Measurements from ENCODE around the gene CREBBP.
A peak's percentile ranks its signal among the peaks of the same experiment; 100 is the strongest.

The CREBBP gene

DNA sequence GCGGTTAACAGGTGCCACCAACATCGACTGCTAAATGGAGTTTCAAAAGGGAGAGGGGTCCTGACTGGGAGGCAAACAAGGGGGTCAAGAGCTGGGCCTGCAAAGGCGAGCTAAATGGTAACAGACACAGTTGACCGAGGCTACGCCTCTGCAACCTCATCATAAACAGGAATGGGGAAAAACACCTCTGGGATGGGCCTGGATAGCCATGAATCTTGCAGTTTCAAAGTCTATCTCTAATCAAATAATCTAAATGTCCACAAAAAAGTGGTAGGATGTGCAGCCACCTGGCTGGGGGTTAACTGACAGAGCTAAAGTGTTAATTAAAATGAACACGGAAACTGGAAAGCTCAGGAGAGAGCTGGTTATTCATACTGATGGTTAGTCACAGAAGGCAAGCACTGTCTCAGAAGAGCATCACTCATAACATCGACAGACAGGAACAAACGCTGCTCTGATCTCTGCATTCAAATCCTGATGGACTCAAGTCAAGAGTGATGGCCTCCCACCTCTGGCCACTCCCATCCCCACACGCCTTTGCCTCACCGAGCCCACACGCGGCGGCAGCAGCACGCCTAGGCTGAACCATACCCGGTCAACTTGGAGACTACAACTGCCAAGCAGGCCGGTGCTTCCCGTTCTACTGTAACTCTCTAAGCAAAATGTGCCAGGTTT is 56.3 kb downstream of the CREBBP start:
- Histone ChIP-seq H3K9me3 (ENCODE audit: control insufficient read depth, low read length) (no peaks in the 10 kb centered on the region), H3K18ac (ENCODE audit: low read depth in 1 of 2, low read length in 2 of 2) (peak overlapping the region in 1 of 2 experiments; percentile 35), H3K4ac (ENCODE audit: low read depth in 1 of 2, low read length in 2 of 2) (no peak overlapping the region), H3K27ac (ENCODE audit: low read length, poor library complexity, severe bottlenecking) (no peak overlapping the region), H2BK15ac (ENCODE audit: low read depth, poor library complexity, severe bottlenecking) (no peak overlapping the region), H2BK5ac (ENCODE audit: low read depth, low read length, poor library complexity, severe bottlenecking) (no peak overlapping the region), H2AFZ (ENCODE audit: low read depth, low read length) (no peak overlapping the region), H4K8ac (ENCODE audit: low read length) (no peak overlapping the region), H2BK120ac (ENCODE audit: low read depth, low read length) (no peak overlapping the region), H3K4me2 (ENCODE audit: low read length, poor library complexity, severe bottlenecking) (no peak overlapping the region), H2BK12ac (ENCODE audit: low read length in 2 of 2) (no peak overlapping the region), H4K91ac (ENCODE audit: low read length) (peak overlapping the region; percentile 53), H3K79me1 (replicated peaks; ENCODE audit: low read length, poor library complexity, severe bottlenecking) (peaks cover 11% of the 10 kb centered on the region), H3K4me1 (ENCODE audit: control insufficient read depth, insufficient read depth, low read depth, low read length) (peaks cover 32% of the 10 kb centered on the region), H3K4me3 (ENCODE audit: insufficient read depth in 1 of 2, low read depth in 1 of 2, low read length in 2 of 2) (peak overlapping the region in 1 of 2 experiments; percentile 12), H3K36me3 (ENCODE audit: control insufficient read depth in 1 of 2, insufficient read depth in 2 of 2, low read depth in 1 of 2, low read length in 2 of 2) (peaks cover 2 to 10% of the 10 kb centered on the region in 2 experiments), H3K14ac (ENCODE audit: low read length in 2 of 2) (peak overlapping the region in 1 of 2 experiments; percentile 53), H3K9ac (ENCODE audit: low read length) (peak overlapping the region; percentile 18), H2AK5ac (ENCODE audit: low read length, severe bottlenecking) (no peak overlapping the region), H3K23ac (ENCODE audit: low read length in 2 of 2) (no peak overlapping the region), H3K27me3 (ENCODE audit: control insufficient read depth in 1 of 2, insufficient read depth in 1 of 2, low read length in 2 of 2) (no peaks in the 10 kb centered on the region)
- WGBS = 88% methylated on average over 17 of the region's 17 CpGs
- no peak for DNase-seq

DNA sequence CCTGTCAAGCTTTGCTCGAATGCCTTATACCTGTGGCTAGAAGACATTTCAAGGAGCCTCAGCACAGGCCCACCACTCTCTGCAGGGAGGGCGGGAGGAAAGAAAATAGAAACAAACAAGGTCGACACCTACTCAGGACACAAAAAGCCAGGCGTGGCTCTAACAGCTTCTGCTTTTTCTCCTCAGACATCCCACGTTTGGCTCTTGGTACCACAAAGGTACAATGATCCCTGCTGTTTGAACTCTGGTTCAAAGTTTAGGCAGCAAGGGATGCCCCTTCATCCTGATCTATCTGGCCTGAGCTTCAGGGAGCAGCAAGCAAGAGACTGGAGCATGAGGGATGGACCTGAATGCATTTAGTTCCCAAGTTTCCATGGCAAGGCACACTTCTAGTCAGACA is 57.1 kb downstream of the CREBBP start:
- Histone ChIP-seq H4K8ac (ENCODE audit: low read length) (peak overlapping the region; percentile 19), H2BK15ac (ENCODE audit: low read depth, poor library complexity, severe bottlenecking) (no peak overlapping the region), H2BK12ac (ENCODE audit: low read length in 2 of 2) (no peak overlapping the region), H2BK120ac (ENCODE audit: low read depth, low read length) (no peak overlapping the region), H3K9ac (ENCODE audit: low read length) (peak overlapping the region; percentile 72), H3K27me3 (ENCODE audit: control insufficient read depth in 1 of 2, insufficient read depth in 1 of 2, low read length in 2 of 2) (no peaks in the 10 kb centered on the region), H2AK5ac (ENCODE audit: low read length, severe bottlenecking) (no peak overlapping the region), H3K4me1 (ENCODE audit: control insufficient read depth, insufficient read depth, low read depth, low read length) (peaks cover 38% of the 10 kb centered on the region), H3K9me3 (ENCODE audit: control insufficient read depth, low read length) (no peaks in the 10 kb centered on the region), H3K27ac (ENCODE audit: low read length, poor library complexity, severe bottlenecking) (no peak overlapping the region), H3K36me3 (ENCODE audit: control insufficient read depth in 1 of 2, insufficient read depth in 2 of 2, low read depth in 1 of 2, low read length in 2 of 2) (peaks cover 0 to 10% of the 10 kb centered on the region in 2 experiments), H3K4me3 (ENCODE audit: insufficient read depth in 1 of 2, low read depth in 1 of 2, low read length in 2 of 2) (no peak overlapping the region), H3K18ac (ENCODE audit: low read depth in 1 of 2, low read length in 2 of 2) (no peak overlapping the region), H4K91ac (ENCODE audit: low read length) (no peak overlapping the region), H3K4me2 (ENCODE audit: low read length, poor library complexity, severe bottlenecking) (no peak overlapping the region), H3K4ac (ENCODE audit: low read depth in 1 of 2, low read length in 2 of 2) (no peak overlapping the region), H2BK5ac (ENCODE audit: low read depth, low read length, poor library complexity, severe bottlenecking) (no peak overlapping the region), H3K14ac (ENCODE audit: low read length in 2 of 2) (no peak overlapping the region), H3K79me1 (replicated peaks; ENCODE audit: low read length, poor library complexity, severe bottlenecking) (peaks cover 11% of the 10 kb centered on the region), H2AFZ (ENCODE audit: low read depth, low read length) (no peak overlapping the region), H3K23ac (ENCODE audit: low read length in 2 of 2) (no peak overlapping the region)
- WGBS = 83% methylated on average over 5 of the region's 5 CpGs
- DNase-seq = no peak

DNA sequence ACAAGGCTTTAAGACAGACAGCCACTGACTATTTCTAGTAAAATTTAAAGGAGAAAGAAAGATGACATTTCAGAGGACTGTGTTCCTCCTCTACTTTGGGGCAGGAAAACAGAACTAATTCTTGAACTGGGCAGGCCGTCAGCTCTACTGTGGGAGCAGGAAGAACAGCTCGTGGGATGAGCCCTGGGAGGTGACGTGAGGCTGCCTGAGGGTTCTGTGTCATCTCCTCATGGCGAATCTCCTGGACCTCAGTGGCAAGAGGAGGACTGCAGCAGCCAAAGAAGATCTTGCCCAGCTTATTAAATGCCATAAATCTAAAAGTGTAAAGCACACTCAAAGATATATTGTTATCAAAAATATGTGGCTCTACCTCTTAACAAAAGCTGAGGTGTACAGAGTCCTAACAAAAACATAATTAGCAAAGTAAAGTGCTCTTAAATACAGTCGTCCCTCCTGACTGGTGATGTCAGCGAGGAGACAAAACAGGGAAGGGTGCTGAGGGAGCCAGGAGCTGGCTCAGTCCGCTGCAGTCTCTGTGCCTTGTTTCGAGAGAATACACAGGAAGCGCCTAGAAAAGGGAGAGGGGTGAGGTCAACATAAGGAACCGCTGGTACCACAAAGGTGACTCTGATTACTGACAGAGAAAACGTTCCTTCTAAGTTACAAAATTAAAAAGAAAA is 58.0 kb downstream of the CREBBP start:
- peak overlapping the region; percentile 72 for H3K9ac ChIP-seq (ENCODE audit: low read length)
- H3K4ac ChIP-seq (ENCODE audit: low read depth in 1 of 2, low read length in 2 of 2) = no peak overlapping the region
- no peak overlapping the region for H3K4me2 ChIP-seq (ENCODE audit: low read length, poor library complexity, severe bottlenecking)
- 85% methylated on average over 9 of the region's 11 CpGs for WGBS
- peaks cover 39% of the 10 kb centered on the region for H3K4me1 ChIP-seq (ENCODE audit: control insufficient read depth, insufficient read depth, low read depth, low read length)
- H3K36me3 ChIP-seq (ENCODE audit: control insufficient read depth in 1 of 2, insufficient read depth in 2 of 2, low read depth in 1 of 2, low read length in 2 of 2) = peaks cover 0 to 7% of the 10 kb centered on the region in 2 experiments
- H3K9me3 ChIP-seq (ENCODE audit: control insufficient read depth, low read length) = no peaks in the 10 kb centered on the region
- H3K23ac ChIP-seq (ENCODE audit: low read length in 2 of 2) = peak overlapping the region in 1 of 2 experiments; percentile 42
- peak overlapping the region in 1 of 2 experiments; percentile 36 for H3K4me3 ChIP-seq (ENCODE audit: insufficient read depth in 1 of 2, low read depth in 1 of 2, low read length in 2 of 2)
- H4K8ac ChIP-seq (ENCODE audit: low read length) = no peak overlapping the region
- H2AK5ac ChIP-seq (ENCODE audit: low read length, severe bottlenecking) = no peak overlapping the region
- DNase-seq = no peak
- no peaks in the 10 kb centered on the region for H3K27me3 ChIP-seq (ENCODE audit: control insufficient read depth in 1 of 2, insufficient read depth in 1 of 2, low read length in 2 of 2)
- H2BK5ac ChIP-seq (ENCODE audit: low read depth, low read length, poor library complexity, severe bottlenecking) = no peak overlapping the region
- H3K14ac ChIP-seq (ENCODE audit: low read length in 2 of 2) = no peak overlapping the region
- H3K27ac ChIP-seq (ENCODE audit: low read length, poor library complexity, severe bottlenecking) = no peak overlapping the region
- H4K91ac ChIP-seq (ENCODE audit: low read length) = no peak overlapping the region
- H2BK120ac ChIP-seq (ENCODE audit: low read depth, low read length) = no peak overlapping the region
- no peak overlapping the region for H3K18ac ChIP-seq (ENCODE audit: low read depth in 1 of 2, low read length in 2 of 2)
- H2AFZ ChIP-seq (ENCODE audit: low read depth, low read length) = no peak overlapping the region
- H3K79me1 ChIP-seq (replicated peaks; ENCODE audit: low read length, poor library complexity, severe bottlenecking) = peaks cover 11% of the 10 kb centered on the region
- no peak overlapping the region for H2BK12ac ChIP-seq (ENCODE audit: low read length in 2 of 2)
- H2BK15ac ChIP-seq (ENCODE audit: low read depth, poor library complexity, severe bottlenecking) = no peak overlapping the region

DNA sequence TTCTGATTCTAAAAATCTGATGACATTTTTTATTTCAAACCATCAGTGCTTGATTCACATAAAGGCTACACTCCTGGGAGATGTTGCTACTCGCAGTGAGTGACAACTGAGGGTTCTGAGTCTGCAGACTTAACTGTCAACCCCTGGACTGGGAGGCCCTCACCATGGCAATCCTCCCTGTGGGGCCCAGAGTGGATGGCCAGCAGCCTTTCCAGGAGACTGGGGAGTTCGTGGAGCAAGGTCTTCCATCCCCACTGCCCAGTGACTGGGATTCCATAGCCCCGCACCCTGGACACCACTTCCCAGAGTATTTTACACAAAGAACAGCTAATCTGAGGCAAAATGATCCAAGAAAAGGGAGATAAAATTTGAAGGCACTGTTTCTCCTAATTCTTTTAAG is 59.3 kb downstream of the CREBBP start:
- Histone ChIP-seq H3K23ac (ENCODE audit: low read length in 2 of 2) (no peak overlapping the region), H3K36me3 (ENCODE audit: control insufficient read depth in 1 of 2, insufficient read depth in 2 of 2, low read depth in 1 of 2, low read length in 2 of 2) (peaks cover 0 to 7% of the 10 kb centered on the region in 2 experiments), H2BK5ac (ENCODE audit: low read depth, low read length, poor library complexity, severe bottlenecking) (no peak overlapping the region), H3K27ac (ENCODE audit: low read length, poor library complexity, severe bottlenecking) (no peak overlapping the region), H2BK120ac (ENCODE audit: low read depth, low read length) (no peak overlapping the region), H3K4me3 (ENCODE audit: insufficient read depth in 1 of 2, low read depth in 1 of 2, low read length in 2 of 2) (no peak overlapping the region), H2BK15ac (ENCODE audit: low read depth, poor library complexity, severe bottlenecking) (no peak overlapping the region), H4K8ac (ENCODE audit: low read length) (no peak overlapping the region), H3K18ac (ENCODE audit: low read depth in 1 of 2, low read length in 2 of 2) (no peak overlapping the region), H3K4me2 (ENCODE audit: low read length, poor library complexity, severe bottlenecking) (no peak overlapping the region), H3K4me1 (ENCODE audit: control insufficient read depth, insufficient read depth, low read depth, low read length) (peaks cover 39% of the 10 kb centered on the region), H3K9ac (ENCODE audit: low read length) (no peak overlapping the region), H4K91ac (ENCODE audit: low read length) (no peak overlapping the region), H2AFZ (ENCODE audit: low read depth, low read length) (no peak overlapping the region), H3K9me3 (ENCODE audit: control insufficient read depth, low read length) (no peaks in the 10 kb centered on the region), H3K14ac (ENCODE audit: low read length in 2 of 2) (no peak overlapping the region), H3K79me1 (replicated peaks; ENCODE audit: low read length, poor library complexity, severe bottlenecking) (peaks cover 12% of the 10 kb centered on the region), H2AK5ac (ENCODE audit: low read length, severe bottlenecking) (no peak overlapping the region), H2BK12ac (ENCODE audit: low read length in 2 of 2) (no peak overlapping the region), H3K4ac (ENCODE audit: low read depth in 1 of 2, low read length in 2 of 2) (no peak overlapping the region), H3K27me3 (ENCODE audit: control insufficient read depth in 1 of 2, insufficient read depth in 1 of 2, low read length in 2 of 2) (no peaks in the 10 kb centered on the region)
- 96% methylated on average over 2 of the region's 3 CpGs for WGBS
- DNase-seq = no peak
